ENCODE data around the gene SAXO1. TPM values are rescaled to one million over a fixed set of nuclear protein-coding genes. Genes with fewer than 3 reads are reported as not detected.

Gene SAXO1
- total RNA-seq, 1 experiment from 2014 or later = 0.06 TPM

- DNase-seq (ENCODE audit: low read depth) = no peak
These were observed 155.0 kb downstream of the SAXO1 start for GRCh38 chr9:18877984-18878383.

Other genes starting within 250 kb of the SAXO1 start
- gene RRAGA, start 16.2 kb upstream of the SAXO1 start, total RNA-seq (2014; rRNA removed) = 59.1 and 73.0 TPM in 2 replicates
- 29.0 and 29.2 TPM in 2 replicates for gene HAUS6, start 69.7 kb upstream of the SAXO1 start, total RNA-seq (2014; rRNA removed)
- 85.1 and 106 TPM in 2 replicates for gene PLIN2, start 94.3 kb upstream of the SAXO1 start, total RNA-seq (2014; rRNA removed)
- 29.3 and 32.0 TPM in 2 replicates for gene DENND4C, start 197.5 kb upstream of the SAXO1 start, total RNA-seq (2014; rRNA removed)